GM21528 (cell line): ENCODE data around the gene TRMT112.

Experiments used
- ATAC-seq: cut with Tn5 transposase; IDR thresholded peaks from one replicate; pipeline ENCODE4 v1.9.1; 2021; ENCODE audit warnings: mild to moderate bottlenecking, moderate library complexity; ENCODE audit not compliant: unreplicated experiment, low FRiP score

The TRMT112 gene

GRCh38 chr11:64317325-64317960 is at the start of gene TRMT112:
Gene TRMT112, minus strand, starts transcription at chr11:64317559. Its CDS starts 33 bp downstream, at chr11:64317526.
- ATAC-seq: peak; percentile 50

DNA sequence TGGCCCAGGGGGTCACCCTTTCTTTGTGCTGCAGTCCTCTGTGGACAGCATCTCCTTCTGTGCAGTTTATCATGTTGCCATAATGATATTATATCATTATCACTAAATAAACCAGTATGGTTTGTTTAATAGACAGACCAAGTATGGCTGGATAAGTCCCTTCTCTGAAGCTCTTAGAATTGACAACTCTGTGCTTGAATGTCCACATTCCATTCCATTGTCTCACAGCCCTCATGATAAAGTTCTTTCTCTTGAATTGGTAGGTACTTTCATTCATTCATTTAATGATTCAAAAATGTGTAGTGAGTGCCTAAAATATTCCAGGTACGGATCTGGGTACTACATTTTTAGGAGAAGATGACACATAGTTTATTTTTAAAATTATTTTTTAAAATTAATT is 49.4 kb upstream of the TRMT112 start:
- no peak for ATAC-seq

DNA sequence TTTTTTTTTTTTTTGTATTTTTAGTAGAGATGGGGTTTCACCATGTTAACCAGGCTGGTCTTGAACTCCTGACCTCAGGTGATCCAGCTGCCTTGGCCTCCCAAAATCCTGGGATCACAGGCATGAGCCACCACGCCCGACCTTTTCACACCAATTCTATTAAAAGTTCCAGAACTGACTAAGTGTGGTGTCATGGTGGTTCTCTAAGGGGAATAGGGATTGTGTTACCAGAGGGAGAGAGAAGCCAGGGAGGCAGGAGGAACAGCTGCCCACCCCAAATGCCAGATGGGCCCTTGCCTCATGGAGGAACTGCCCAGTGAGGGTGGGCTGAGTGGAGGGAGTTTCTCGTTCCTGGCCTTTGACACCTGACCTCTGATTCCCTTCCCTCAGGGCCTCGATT is 47.6 kb upstream of the TRMT112 start:
- ATAC-seq: no peak

- no peak for ATAC-seq
Measured at GRCh38 chr11:64364435-64364834, 47.1 kb upstream of the TRMT112 start.

DNA sequence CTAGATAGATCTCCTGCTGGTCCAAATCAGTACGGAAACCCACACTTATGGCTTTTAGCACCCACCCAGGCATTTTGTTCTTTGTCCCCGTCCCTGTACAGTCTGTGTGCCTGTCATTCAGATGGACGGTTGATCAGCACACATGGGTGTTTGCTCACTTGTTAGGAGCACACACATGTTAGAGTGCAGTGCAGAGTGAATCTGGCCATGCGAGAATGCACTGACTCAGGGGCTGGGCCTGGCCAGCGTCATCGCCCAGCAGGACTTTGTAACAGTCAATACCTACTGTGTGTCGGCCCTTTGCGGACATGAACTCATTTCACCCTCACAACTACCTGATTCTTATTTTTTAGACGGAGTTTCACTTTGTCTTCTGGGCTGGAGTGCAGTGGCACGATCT is 45.0 kb upstream of the TRMT112 start:
- no peak for ATAC-seq

- no peak for ATAC-seq
Measured at GRCh38 chr11:64361659-64362058, 44.3 kb upstream of the TRMT112 start.

DNA sequence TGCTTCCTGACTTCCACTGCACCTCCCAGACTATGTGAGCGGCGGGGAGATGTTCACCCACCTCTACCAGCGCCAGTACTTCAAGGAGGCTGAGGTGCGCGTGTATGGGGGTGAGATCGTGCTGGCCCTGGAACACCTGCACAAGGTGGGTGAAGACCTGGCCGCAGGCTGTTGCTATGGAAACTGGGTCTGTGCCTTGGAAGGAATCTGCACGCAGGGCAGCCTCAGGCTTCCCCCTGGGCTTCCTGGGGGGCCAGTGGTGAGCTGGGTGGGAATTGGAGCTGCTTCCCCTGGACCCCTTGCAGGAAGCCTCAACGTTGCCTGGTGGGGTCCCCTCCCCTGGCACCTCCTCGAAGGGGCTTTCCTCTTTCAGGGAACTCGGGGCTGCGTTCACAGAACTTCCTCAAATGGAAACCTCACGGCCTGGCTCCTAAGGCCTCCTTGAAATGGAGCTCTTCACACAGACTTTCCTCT is 43.1 kb upstream of the TRMT112 start:
- no peak for ATAC-seq

DNA sequence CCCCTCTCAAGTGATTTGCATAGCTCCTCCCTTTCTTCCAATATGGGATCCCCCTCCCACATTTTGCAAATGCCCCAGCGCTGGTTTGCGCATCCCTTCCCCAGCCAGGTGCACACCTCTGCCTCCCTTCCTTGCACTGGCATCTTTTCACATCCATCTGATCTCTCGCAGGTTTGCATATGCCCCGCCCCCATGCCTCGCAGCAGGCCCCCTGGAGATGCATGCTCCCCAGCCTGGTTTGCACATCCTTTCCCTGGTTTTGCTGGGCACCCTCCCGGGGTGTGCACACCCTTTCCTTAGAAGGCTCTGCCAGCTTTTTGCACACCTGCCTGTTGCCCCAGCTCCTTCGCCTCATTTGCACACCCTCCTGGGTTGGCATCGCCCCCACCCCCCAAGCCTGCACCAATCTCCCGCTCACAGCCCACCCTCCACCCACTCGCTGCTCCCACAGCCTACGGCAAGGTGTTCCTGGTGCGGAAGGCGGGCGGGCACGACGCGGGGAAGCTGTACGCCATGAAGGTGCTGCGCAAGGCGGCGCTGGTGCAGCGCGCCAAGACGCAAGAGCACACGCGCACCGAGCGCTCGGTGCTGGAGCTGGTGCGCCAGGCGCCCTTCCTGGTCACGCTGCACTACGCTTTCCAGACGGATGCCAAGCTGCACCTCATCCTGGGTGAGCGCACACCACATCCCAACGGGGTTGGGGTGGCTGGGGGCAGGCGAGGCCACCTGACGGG is 42.5 kb upstream of the TRMT112 start:
- no peak for ATAC-seq

- ATAC-seq: no peak
Measured at GRCh38 chr11:64358907-64359711, 41.8 kb upstream of the TRMT112 start, which contains the start of gene RPS6KA4. Gene RPS6KA4, plus strand, starts transcription at chr11:64359162. Its CDS starts 74 bp downstream, at chr11:64359236.

DNA sequence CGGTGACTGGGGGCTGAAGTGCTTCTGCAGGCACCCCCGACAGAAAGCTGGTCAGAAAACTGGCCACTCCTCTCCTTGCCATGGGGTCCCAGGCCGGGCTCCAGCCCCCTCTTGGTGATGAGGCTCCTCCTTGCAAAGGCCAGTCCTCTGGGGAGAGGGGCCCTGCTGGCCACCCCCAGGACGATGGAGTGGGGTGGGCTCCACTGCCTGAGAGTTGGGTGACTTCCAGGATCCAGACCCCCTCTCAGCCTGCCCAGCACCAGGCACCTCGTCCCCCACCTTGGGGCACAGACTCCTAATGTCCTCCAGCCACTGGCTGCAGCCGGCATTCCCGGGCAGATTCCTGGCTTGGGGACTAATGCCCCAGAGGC is 41.2 kb upstream of the TRMT112 start:
- no peak for ATAC-seq

DNA sequence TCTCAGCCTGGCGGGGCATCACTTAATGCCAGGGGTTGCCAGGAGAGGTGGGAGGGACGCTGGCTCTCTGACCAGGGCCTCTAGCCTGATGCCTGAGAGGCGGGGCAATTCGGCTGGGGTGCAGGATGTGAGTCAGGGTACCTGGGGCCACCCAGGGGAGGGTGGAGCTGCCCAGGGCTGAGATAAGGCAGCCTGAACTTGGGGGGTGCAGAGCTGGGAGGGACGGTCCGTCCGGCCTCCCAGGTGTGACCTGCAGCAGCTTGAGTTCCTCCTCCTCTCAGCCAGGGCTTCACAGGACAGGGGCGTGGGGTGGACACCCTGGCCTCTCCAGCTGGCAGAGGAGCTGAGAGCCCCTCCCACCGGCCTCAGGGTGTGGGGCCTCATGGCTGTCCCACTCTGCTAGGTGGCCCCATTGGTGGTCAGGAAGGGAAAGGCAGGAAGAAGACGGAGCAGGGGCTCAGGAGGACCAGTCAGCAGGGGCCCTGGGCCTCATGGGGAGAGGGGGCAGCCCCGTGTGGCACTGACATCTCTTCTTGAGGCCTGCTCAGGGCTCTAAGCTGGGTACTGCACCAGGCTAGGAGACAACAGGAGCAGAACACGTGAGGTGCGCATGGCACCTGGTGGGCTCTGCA is 40.7 kb upstream of the TRMT112 start:
- no peak for ATAC-seq

DNA sequence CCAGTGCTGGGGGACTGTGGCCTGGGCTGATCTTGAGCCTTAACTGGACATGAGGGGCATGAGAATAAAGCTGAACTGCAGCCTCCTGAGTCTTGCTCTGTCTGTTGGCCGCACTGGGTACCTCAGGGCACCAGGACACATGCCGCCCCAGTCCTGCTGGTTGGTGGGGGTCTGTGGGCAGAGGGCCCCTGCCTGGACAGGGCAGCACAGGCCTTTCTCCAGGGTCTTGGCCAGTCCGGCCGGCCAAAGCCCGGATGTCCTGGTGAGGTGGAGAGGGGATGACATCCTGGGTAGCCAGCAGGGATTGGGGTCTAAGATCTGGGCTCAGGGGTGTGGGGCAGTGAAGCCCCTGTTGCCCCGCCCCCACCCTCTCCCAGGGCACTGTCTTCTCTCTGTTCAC is 40.1 kb upstream of the TRMT112 start:
- no peak for ATAC-seq

DNA sequence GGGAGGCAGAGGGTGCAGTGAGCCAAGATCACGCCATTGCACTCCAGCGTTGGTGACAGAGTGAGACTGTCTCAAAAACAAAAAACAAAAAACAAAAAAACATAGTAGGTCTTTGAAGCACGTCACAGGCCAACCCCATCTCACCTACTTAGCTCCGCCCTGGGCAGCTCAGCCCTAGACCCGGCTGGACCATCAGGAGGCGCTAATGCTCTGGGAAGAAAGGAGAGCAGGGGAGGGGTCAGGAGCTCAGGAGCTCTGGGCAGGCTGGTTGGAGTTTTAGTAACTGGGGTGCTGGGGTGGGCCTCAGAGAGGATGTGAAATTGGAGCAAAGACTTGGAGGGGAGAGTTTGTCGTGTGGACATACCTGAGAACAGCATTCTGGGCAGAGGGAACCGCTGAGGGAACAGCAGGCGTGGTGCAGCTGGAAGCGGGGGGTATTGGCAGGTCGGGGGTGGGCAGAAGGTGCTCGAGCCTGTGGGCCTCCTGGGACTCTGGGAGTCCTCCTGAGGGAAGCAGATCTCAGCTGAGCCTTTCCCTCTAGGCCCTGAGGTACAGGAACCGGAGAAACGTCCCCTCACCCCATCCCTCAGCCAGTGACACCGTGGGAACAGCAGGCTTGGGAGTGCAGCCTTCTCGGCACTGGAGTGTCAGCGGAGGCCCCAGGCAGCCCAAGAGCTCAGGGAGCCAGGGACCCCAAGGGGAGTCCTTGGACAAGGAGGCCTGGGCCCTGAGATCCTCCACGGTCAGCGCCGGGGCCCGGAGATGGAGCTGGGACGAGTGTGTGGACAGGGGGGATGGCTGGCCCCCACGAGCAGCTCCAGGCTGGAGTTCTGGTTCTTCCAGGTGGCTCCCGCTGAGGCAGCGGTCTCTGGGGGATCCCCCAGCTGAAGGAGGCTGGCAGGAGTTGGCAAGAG is 39.4 kb upstream of the TRMT112 start:
- no peak for ATAC-seq

DNA sequence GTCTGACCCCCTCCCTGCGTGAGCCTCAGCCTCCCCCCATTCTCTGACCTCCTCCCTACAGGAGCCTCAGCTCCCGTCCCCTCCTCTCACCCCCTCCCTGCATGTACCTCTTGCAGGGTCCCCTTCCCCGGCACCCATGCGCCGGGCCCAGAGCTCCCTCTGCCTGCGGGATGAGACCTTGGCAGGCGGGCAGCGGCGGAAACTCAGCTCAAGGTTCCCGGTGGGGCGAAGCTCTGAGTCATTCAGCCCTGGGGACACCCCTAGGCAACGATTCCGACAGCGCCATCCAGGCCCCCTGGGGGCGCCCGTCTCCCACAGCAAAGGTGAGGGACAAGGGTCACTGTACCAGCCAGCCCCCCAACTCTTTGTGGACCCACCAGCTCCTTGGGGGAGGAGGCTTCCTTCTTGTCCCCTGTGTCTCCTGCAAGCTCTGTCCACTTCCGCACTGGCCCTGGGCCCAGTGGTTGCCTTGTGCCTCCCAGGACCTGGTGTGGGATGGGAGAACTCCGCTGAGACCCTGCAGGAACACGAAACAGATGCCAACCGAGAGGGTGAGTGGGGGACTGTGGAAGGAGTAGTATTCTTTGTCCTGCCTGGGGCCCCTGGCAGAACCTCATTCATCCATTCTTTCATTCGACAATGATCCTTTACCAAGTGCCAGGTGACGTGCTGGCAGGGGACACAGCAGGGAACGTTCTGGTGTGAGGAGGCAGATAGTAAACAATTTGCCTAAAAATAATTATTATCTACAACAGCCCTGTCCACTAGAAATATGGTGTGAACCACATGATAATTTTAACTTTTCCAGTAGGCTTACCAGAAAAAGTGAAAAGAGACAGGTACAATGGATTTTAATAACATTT is 38.0 kb upstream of the TRMT112 start:
- ATAC-seq: no peak

GRCh38 chr11:64353715-64354506 is 36.6 kb upstream of the TRMT112 start:
- ATAC-seq: no peak

DNA sequence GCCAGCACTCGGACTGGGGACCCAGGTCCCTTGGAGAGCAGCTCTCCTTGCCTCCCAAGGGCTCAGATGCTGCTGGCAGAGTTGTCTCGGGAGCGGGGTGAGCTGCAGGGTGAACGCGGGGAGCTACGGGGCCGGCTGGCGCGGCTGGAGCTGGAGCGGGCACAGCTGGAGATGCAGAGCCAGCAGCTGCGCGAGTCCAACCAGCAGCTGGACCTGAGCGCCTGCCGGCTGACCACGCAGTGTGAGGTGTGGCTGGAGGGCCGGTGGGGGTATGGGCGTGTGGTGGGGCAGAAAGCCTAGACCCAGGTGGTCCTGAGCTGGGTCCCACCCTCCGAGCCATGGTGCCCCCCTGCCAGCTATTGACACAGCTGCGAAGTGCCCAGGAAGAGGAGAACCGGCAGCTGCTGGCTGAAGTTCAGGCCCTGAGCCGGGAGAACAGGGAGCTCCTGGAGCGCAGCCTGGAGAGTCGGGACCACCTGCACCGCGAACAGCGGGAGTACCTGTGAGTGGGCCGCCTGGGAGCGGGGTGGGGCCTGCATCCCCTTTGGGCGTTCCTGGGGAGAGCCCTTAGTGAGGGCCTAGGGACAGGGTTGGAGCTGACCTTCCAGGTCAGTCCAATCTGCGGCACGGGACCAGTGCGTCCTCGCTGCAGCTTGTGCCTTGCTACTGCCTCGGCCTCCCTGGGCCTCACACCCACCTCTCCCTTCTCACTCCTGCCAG is 35.8 kb upstream of the TRMT112 start:
- ATAC-seq: no peak
